ENCODE data around the gene IFNA13.
"Not testable (repeated sequence)": the region's sequence is repeated elsewhere in the genome, so short reads cannot be mapped to it uniquely, and the experiment has no call there.

The IFNA13 gene

GRCh38 chr9:21367957-21368356, at the start of gene IFNA13:
Gene IFNA13, minus strand, starts transcription at chr9:21368057. Its CDS starts 47 bp downstream, at chr9:21368010.
- no peak for DNase-seq

DNA sequence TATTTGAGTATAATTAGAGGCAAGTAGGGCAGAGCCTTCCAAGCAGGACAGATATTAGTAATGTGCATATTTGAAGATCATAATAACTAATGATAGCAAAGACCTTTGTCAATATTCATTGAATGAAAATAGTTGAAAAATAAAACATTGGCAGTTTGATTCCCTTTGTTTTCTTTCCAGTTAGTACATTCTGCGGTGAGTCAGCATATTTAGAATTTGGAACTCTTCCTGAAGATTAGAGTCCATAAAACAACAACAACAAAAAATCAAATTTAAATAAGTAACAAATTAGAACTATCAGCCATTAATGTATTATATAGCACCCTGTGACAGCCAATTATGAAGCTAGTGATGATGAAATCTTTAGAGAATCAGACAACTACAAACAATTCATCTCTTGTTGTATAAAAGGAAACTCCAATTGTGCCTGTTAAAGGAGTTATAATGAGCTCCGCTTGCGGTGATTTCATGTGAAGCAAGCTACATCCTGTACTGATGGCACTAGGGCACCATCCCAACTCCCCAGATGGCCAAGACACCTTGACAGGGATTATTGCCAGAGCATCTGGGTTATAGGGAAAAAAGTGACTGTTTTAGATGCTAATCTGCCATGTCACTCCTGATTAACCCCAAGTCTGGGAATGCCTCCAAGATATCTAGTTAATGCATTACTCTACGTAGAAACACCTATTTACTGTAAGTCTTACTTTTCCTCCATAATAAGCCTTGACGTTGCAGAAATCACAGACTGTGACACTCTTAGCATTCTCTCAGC, 47.8 kb upstream of the IFNA13 start:
- DNase-seq = no peak

GRCh38 chr9:21414220-21414940, 46.5 kb upstream of the IFNA13 start:
- no peak for DNase-seq

- DNase-seq = peak; percentile 18
Measured at GRCh38 chr9:21413624-21414023, 45.8 kb upstream of the IFNA13 start.

DNA sequence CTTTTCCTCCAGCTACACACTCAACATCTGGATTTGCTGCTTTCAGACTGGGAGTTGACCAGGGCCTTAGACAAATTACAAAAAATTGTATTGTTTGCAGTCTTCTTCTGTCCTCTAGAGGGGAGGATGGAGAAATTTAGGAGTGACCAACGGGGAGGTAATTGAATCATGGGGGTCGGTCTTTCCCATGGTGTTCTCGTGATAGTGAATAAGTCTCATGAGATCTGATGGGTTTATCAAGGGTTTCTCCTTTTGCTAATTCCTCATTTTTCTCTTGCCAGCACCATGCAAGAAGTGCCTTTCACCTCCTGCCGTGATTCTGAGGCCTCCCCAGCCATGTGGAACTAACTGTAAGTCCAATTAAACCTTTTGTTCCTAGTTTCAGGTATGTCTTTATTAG, 45.3 kb upstream of the IFNA13 start:
- no peak for DNase-seq

DNA sequence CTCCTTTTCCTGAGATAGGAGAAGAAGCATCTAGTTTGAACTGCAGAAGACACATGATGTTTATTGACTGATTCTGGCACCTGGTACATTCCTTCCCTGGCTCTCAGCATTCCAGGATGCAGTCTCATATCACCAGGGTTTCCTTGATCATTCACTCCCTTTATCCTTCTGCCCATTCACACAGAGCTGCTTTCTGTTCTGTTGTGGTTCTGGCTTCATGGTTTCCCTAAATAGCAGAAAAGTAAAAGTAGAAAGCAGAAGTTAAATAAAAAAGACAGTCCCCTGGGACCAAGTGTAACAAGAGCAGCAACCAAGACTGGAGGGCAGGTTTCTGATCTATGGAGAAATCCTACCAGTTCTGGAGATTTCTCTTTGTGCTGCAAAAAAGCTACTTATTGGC, 44.2 kb upstream of the IFNA13 start:
- DNase-seq = no peak

- DNase-seq = no peak
Measured at GRCh38 chr9:21408817-21409216, 41.0 kb upstream of the IFNA13 start, which contains the start of gene IFNA8. Gene IFNA8, plus strand, starts transcription at chr9:21409117. Its CDS starts 60 bp downstream, at chr9:21409177.

DNA sequence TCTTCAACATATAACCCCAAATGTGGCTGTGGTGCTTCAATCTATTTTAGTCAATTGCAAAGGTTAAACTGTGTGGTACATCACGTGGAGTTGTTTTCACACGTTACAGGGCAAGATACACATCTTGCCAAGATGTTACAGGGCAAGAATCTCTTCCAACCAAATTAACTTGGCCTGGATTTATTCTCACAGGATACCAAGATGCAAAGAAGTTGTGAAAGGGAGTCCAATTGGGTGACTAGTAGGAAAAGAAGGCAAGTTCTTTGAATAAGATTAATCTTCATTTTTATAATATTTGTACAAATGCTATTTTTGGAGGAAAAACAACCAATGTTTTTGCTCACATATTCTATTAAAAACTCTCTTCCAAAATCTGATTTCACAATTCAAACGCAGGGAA, 36.3 kb upstream of the IFNA13 start:
- no peak for DNase-seq

GRCh38 chr9:21402386-21403251, 34.8 kb upstream of the IFNA13 start:
- DNase-seq = peak; percentile 33

DNA sequence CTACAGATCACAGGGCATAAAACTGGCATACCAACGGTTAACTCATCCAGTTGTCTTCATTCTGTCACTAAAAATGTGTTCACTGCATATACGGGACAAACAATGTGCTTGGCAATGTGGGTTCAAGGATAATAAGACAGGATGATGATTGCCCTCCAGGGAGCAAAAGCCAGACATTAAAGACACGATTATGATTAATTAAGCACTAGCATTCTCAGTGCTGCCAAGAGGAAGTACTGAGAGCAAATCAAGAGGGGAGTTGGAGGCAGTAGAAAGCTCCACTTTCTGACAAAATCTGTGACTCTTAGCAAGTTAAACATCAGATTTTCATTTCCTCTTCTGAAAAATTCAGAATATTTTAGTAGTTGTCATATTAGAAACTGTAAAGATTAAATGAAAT, 32.1 kb upstream of the IFNA13 start:
- no peak for DNase-seq

GRCh38 chr9:21398955-21399489, 31.2 kb upstream of the IFNA13 start:
- DNase-seq = no peak

DNA sequence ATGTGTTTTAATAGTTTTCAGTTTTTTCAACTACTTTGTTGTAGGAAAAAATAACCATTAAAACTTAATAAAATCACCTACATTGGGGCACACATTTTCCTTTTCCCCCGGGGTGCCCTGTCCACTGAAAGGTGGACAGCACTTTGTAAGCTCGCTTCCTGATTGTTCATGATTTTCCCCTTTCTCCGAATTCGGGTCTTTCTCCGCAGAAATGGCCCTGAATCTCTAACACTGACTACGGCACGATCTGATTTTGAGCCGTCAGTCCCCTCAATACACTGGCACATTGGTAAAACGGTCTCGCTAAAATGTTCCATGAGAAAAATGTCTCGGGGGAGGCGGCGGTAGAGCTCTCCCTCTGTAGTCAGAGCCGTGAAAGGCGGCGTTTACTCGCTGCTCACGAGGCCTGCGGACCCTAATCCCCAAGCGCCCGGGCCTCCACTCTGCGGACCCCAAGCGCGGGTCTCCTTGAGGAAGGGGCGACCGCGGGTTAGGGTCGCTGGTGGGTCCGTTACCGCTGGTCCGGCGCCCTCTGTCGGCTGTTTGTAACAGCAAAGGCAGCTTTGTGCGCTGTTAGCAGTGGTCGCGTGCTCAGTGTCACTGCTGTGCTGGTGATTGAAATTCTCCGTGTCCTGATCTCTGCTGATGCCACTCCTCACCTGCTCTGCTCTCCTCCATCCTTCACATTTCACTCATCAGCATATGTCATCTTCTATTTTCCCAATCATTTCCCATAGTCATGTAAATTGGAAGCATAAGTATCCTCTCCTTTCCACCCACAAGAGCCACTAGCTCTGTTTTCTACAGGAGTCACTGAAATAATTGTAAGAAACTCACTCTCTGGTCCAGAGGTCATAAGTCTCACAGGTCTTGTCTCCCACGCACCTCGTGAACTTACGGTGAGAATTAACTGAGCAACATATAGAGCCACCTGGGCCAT, 28.2 kb upstream of the IFNA13 start:
- peak; percentile 74 for DNase-seq

DNA sequence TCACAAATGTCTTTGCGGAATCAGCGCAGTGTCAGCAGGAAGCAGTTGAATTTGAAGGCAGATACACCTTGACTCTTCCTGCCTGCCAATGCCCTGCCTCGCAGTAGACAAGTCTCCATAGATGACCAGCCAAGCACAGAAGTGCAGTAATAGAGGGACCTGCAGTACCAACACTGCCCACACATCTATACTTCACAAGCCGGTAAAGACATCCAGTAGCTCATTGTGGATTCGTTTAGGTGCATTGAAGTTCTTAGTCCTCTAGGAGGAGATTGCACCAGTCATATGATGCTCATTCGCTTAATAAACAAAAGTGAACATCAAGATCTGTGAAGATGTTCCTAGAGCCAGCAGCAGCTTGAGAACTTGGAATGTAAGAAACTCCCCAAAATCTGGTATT, 24.4 kb upstream of the IFNA13 start:
- no peak for DNase-seq

GRCh38 chr9:21385131-21385670, 17.3 kb upstream of the IFNA13 start, which contains the start of gene IFNA2:
Gene IFNA2, minus strand, starts transcription at chr9:21385398. Its CDS starts 69 bp downstream, at chr9:21385329.
- DNase-seq = no peak

DNA sequence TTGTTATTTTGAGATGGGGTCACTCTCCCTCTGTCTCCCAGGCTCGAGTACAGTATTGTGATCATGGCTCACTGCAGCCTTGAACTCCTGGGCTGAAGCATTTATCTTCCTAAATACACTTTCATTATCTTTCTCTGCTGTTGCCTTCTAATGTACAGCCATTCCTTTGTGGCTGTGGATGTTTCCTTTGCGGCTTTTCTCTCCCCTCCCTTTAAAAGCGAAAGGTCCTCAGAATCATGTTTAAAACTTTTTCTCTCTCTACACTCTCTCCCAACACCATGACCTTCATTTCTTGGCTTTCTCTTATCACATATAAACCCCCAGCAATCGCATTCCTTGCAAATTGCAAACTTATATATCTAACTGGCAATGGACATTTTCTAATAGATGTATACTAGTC, 15.8 kb upstream of the IFNA13 start:
- no peak for DNase-seq

GRCh38 chr9:21381448-21382339, 13.8 kb upstream of the IFNA13 start:
- DNase-seq = no peak

- not testable (repeated sequence) for DNase-seq
Measured at GRCh38 chr9:21371467-21371866, 3.6 kb upstream of the IFNA13 start.

GRCh38 chr9:21367169-21367568, 688 bp downstream of the IFNA13 start:
- not testable (repeated sequence) for DNase-seq

DNA sequence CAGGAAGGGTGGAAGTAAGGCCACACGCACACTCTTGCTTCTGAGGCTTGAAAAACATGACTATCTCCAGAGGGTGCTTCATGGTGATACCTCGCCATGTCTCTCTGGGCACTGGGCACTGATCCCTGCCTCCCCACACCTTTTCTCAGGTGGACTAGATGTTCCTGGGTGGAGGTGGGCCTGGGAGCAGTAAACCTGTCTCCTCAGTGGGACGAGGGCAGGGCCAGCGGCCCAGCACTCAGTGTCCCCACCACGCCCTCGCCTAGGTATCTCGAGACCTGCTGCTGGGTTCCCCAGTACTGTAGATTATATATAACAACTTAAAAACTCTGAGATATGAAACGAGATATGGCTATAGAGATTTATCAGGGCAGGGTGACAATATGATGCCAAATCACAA, 5.6 kb downstream of the IFNA13 start:
- DNase-seq = no peak
